GM10266 (cell line): Measurements from ENCODE around the gene WDR82.

Source experiments
- DNase-seq: peaks from one replicate; pipeline ENCODE4 v3.0.0; 2012; ENCODE audit errors: extremely low spot score
- TF ChIP-seq, protein P1 (sequence below): IDR thresholded peaks from 2 replicates; pipeline ENCODE4 v1.5.1; 2012; ENCODE audit warnings: mild to moderate bottlenecking, low read depth; ENCODE audit not compliant: control insufficient read depth, insufficient read depth; ENCODE audit errors: missing control alignments

Gene WDR82

DNA sequence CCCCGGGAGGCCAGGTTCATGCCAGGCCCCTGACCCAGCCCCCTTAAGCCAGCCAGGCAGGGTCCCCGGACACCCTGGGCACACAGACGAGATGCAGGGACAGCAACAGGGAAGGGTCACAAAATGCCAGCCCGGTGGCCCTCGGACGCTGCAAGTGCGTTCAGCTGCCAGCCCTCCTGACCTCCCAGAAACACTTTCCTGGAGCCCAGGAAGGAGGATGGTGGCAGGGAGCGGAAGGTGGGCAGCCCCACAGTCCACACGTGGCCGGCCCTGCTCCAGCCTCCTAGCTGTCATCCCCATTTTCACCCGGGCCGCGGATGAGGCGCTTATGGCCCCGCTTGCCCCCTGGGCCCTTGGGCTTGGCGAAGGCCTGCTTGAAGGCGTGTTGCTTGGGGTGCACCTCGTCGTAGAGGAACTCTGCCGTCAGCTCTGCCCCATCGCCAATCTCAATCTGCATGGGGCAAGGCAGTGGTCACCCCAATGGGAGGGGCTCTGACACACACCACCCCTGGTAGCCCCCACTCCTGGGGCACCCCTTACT lies 49.6 kb downstream of the WDR82 start:
- TF ChIP-seq, protein P1, sequence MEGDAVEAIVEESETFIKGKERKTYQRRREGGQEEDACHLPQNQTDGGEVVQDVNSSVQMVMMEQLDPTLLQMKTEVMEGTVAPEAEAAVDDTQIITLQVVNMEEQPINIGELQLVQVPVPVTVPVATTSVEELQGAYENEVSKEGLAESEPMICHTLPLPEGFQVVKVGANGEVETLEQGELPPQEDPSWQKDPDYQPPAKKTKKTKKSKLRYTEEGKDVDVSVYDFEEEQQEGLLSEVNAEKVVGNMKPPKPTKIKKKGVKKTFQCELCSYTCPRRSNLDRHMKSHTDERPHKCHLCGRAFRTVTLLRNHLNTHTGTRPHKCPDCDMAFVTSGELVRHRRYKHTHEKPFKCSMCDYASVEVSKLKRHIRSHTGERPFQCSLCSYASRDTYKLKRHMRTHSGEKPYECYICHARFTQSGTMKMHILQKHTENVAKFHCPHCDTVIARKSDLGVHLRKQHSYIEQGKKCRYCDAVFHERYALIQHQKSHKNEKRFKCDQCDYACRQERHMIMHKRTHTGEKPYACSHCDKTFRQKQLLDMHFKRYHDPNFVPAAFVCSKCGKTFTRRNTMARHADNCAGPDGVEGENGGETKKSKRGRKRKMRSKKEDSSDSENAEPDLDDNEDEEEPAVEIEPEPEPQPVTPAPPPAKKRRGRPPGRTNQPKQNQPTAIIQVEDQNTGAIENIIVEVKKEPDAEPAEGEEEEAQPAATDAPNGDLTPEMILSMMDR: no peak

GRCh38 chr3:52228266-52228665 lies 50.2 kb downstream of the WDR82 start:
- TF ChIP-seq, protein P1: no peak
- no peak for DNase-seq

More for the DNA sequence above, 49.6 kb downstream of the WDR82 start:
- no peak for DNase-seq

DNA sequence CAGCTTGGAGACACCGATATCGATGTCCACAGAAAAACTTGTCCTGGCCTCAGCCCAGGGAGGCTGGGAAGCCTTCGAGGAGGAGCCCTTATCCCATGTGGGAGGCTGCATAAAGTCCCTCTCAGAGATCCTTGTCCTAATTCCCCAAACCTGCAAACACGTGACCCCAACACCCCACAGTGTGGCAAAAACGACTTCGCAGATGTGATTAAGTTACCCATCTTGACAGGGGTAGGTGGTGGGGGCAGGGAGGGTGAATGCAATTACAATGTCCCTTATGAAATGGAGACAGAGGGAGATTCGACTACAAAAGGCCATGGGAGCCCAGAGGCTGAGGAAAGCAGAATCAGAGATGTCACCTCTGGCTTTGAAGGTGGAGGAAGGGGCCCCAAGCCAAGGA lies 50.7 kb downstream of the WDR82 start:
- TF ChIP-seq, protein P1: no peak
- DNase-seq: no peak

DNA sequence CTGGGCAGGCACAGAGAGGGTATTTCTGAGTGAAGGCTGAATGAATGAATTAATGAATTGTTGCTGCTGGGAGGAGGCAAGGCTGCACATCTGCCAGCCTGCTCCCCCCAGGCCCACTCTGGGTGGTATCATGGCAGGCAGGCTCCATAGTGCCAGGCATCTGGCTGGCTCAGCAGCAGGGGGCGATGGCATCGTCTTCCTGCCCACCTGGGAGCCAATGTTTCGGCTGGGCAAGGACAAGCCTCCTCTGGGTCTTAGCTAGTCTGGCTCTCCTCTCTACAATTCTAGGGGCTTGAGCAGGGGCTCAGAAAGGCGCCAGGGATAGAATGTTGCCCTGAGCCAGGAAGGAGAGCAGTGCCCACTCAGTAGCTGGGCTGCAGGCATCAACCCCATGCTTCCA lies 51.3 kb downstream of the WDR82 start:
- TF ChIP-seq, protein P1: peak; percentile 3
- DNase-seq: no peak

DNA sequence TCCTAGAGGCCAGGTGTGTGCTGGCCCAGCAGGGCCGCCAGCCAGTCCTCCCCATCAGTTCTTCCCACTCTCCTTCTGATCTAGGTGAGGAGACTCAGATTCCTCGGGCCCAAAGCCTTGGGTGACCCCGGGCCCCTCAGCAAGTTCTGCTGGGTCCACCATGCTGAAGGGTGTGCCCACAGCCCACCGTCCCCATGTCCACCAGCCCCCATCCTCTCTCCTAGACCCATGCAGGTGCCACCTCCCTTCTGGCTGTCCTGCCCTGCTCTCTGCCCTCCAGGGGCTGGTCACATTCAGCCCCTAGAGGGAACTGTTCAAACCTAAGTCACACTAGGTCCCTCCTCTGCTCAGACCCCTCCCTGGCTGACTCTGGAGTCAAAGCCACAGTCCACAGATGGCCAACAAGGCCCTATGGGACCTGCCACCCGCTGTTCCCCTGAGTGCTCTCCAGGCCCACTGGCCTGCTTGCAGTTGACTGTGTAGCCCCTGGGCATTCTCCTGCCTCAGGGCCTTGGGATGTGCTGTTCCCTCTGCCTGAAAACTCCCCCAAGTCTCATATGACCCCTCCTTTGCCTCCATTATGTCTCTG lies 52.1 kb downstream of the WDR82 start:
- DNase-seq: no peak
- TF ChIP-seq, protein P1: no peak

GRCh38 chr3:52225452-52226228 lies 52.8 kb downstream of the WDR82 start, which contains the start of gene TLR9:
Gene TLR9 (minus strand): TSS chr3:52225645. CDS start chr3:52225529, 116 bp downstream.
- TF ChIP-seq, protein P1: no peak
- DNase-seq: peak; percentile 84
